Muscle of leg (tissue), 11 donors: Measurements from ENCODE around the gene HABP2. TPM values are rescaled to one million over a fixed set of nuclear protein-coding genes. Genes with fewer than 3 reads are reported as not detected.
A peak's percentile ranks its signal among the peaks of the same experiment; 100 is the strongest.

ENCODE experiments used
- DNase-seq: peaks from one replicate; pipeline ENCODE4 v3.0.0; 2013
- H3K27ac ChIP-seq: one replicate; pipeline ENCODE4 v1.5.1; 2013; ENCODE audit warnings: mild to moderate bottlenecking, low read length, control low read depth
- H3K27me3 ChIP-seq: one replicate; pipeline ENCODE4 v1.6.1; 2013; ENCODE audit warnings: low read length; ENCODE audit not compliant: control insufficient read depth, insufficient read depth
- H3K36me3 ChIP-seq: one replicate; pipeline ENCODE4 v1.6.1; 2013; ENCODE audit warnings: low read length; ENCODE audit not compliant: control insufficient read depth, insufficient read depth
- H3K4me1 ChIP-seq: one replicate; pipeline ENCODE4 v1.6.1; 2013; ENCODE audit warnings: low read length; ENCODE audit not compliant: control insufficient read depth, insufficient read depth
- H3K4me3 ChIP-seq: one replicate; pipeline ENCODE4 v1.5.1; 2013; ENCODE audit warnings: low read length, control low read depth
- H3K9me3 ChIP-seq: replicated peaks from 2 replicates; pipeline ENCODE4 v1.6.1; 2013; ENCODE audit warnings: low read depth, low read length; ENCODE audit not compliant: control insufficient read depth
- WGBS: methylation state at CpG from one replicate; pipeline ENCODE4 v1.1.5; 2013; ENCODE audit warnings: missing lambda C conversion rate; ENCODE audit not compliant: insufficient coverage; 5-methylcytosine and 5-hydroxymethylcytosine counted together
- polyA plus RNA-seq, 8 donors: library from polyadenylated mRNA; unstranded; fragments of 120-200 nt; gene quantifications; one replicate each; pipeline versions ENCODE4 v1.2.1 to v1.2.3, GENCODE V29; 2013; ENCODE audit warnings: inconsistent platforms in 1 of 8, low replicate concordance in 1 of 8; ENCODE audit not compliant: insufficient read length in 8 of 8, insufficient read depth in 1 of 8
- total RNA-seq: library from RNA; stranded (reverse); fragments of 120-200 nt; gene quantifications from one replicate; pipeline ENCODE4 v1.2.4, GENCODE V29; 2013

HABP2 gene
- total and polyA plus RNA-seq, 9 donors, result 0.04 to 1.1 (median 0.09) TPM; not detected in 2

- DNase-seq, result no peak
- no peaks in the 10 kb centered on the region for H3K9me3 ChIP-seq
- no peak overlapping the region for H3K27ac ChIP-seq
- 100% methylated on average over 4 of the region's 11 CpGs for WGBS
- no peaks in the 10 kb centered on the region for H3K27me3 ChIP-seq
- no peaks in the 10 kb centered on the region for H3K36me3 ChIP-seq
- no peak overlapping the region for H3K4me3 ChIP-seq
- H3K4me1 ChIP-seq, result peaks cover 37% of the 10 kb centered on the region
Observed at GRCh38 chr10:113524539-113525490, 28.0 kb upstream of the HABP2 start.

- DNase-seq, result no peak
- H3K4me3 ChIP-seq, result no peak overlapping the region
- no peaks in the 10 kb centered on the region for H3K36me3 ChIP-seq
- WGBS, result 80% methylated on average over 2 of the region's 5 CpGs
- H3K4me1 ChIP-seq, result peaks cover 28% of the 10 kb centered on the region
- no peak overlapping the region for H3K27ac ChIP-seq
- H3K27me3 ChIP-seq, result no peaks in the 10 kb centered on the region
- no peaks in the 10 kb centered on the region for H3K9me3 ChIP-seq
Observed at GRCh38 chr10:113525713-113526112, 27.1 kb upstream of the HABP2 start.

- H3K36me3 ChIP-seq, result no peaks in the 10 kb centered on the region
- H3K27me3 ChIP-seq, result no peaks in the 10 kb centered on the region
- H3K27ac ChIP-seq, result peak overlapping the region; percentile 55
- no peak overlapping the region for H3K4me3 ChIP-seq
- H3K4me1 ChIP-seq, result peaks cover 23% of the 10 kb centered on the region
- H3K9me3 ChIP-seq, result no peaks in the 10 kb centered on the region
- WGBS, result 46% methylated on average over 4 of the region's 9 CpGs
- peak; percentile 55 for DNase-seq
Observed at GRCh38 chr10:113527211-113527906, 25.5 kb upstream of the HABP2 start.

GRCh38 chr10:113528876-113529275 is 24.0 kb upstream of the HABP2 start:
- Histone ChIP-seq H3K36me3 (no peaks in the 10 kb centered on the region), H3K4me3 (no peak overlapping the region), H3K9me3 (no peaks in the 10 kb centered on the region), H3K4me1 (peaks cover 17% of the 10 kb centered on the region), H3K27me3 (no peaks in the 10 kb centered on the region), H3K27ac (no peak overlapping the region)
- 82% methylated on average over 4 of the region's 7 CpGs for WGBS
- DNase-seq, result no peak

GRCh38 chr10:113529575-113529974 is 23.3 kb upstream of the HABP2 start:
- Histone ChIP-seq H3K4me3 (no peak overlapping the region), H3K9me3 (no peaks in the 10 kb centered on the region), H3K36me3 (no peaks in the 10 kb centered on the region), H3K27me3 (peaks cover 1% of the 10 kb centered on the region), H3K27ac (no peak overlapping the region), H3K4me1 (peaks cover 14% of the 10 kb centered on the region)
- DNase-seq, result no peak
- 92% methylated on average over 7 of the region's 8 CpGs for WGBS

GRCh38 chr10:113530476-113530875 is 22.4 kb upstream of the HABP2 start:
- peaks cover 2% of the 10 kb centered on the region for H3K27me3 ChIP-seq
- peaks cover 14% of the 10 kb centered on the region for H3K4me1 ChIP-seq
- no peak overlapping the region for H3K4me3 ChIP-seq
- 67% methylated on average over 10 of the region's 13 CpGs for WGBS
- no peak for DNase-seq
- no peaks in the 10 kb centered on the region for H3K36me3 ChIP-seq
- H3K27ac ChIP-seq, result no peak overlapping the region
- no peaks in the 10 kb centered on the region for H3K9me3 ChIP-seq

GRCh38 chr10:113532724-113533123 is 20.1 kb upstream of the HABP2 start:
- WGBS, result 86% methylated on average over 3 of the region's 3 CpGs

GRCh38 chr10:113533801-113534200 is 19.1 kb upstream of the HABP2 start:
- H3K27ac ChIP-seq, result no peak overlapping the region
- H3K4me1 ChIP-seq, result no peaks in the 10 kb centered on the region
- no peak for DNase-seq
- WGBS, result 61% methylated on average over 5 of the region's 6 CpGs
- no peaks in the 10 kb centered on the region for H3K36me3 ChIP-seq
- no peaks in the 10 kb centered on the region for H3K9me3 ChIP-seq
- peaks cover 2% of the 10 kb centered on the region for H3K27me3 ChIP-seq
- no peak overlapping the region for H3K4me3 ChIP-seq

More at GRCh38 chr10:113532724-113533123, 20.1 kb upstream of the HABP2 start:
- no peak overlapping the region for H3K4me3 ChIP-seq
- no peaks in the 10 kb centered on the region for H3K4me1 ChIP-seq
- peaks cover 2% of the 10 kb centered on the region for H3K27me3 ChIP-seq
- no peaks in the 10 kb centered on the region for H3K36me3 ChIP-seq
- no peak overlapping the region for H3K27ac ChIP-seq
- no peak for DNase-seq
- H3K9me3 ChIP-seq, result no peaks in the 10 kb centered on the region

GRCh38 chr10:113534423-113534822 is 18.4 kb upstream of the HABP2 start:
- DNase-seq, result no peak
- H3K27me3 ChIP-seq, result peaks cover 2% of the 10 kb centered on the region
- H3K4me3 ChIP-seq, result no peak overlapping the region
- no peak overlapping the region for H3K27ac ChIP-seq
- no peaks in the 10 kb centered on the region for H3K36me3 ChIP-seq
- whole genome bisulfite sequencing, result 83% methylated on average over 2 of the region's 4 CpGs
- no peaks in the 10 kb centered on the region for H3K9me3 ChIP-seq
- H3K4me1 ChIP-seq, result peaks cover 3% of the 10 kb centered on the region

GRCh38 chr10:113537672-113538071 is 15.2 kb upstream of the HABP2 start:
- WGBS, result no CpG with 5 or more reads among the region's 3 CpGs
- Histone ChIP-seq H3K36me3 (no peaks in the 10 kb centered on the region), H3K4me3 (no peak overlapping the region), H3K27ac (no peak overlapping the region), H3K9me3 (no peaks in the 10 kb centered on the region), H3K27me3 (peaks cover 2% of the 10 kb centered on the region), H3K4me1 (peaks cover 32% of the 10 kb centered on the region)
- no peak for DNase-seq
